ENCODE data around the gene HECTD2.

DNA sequence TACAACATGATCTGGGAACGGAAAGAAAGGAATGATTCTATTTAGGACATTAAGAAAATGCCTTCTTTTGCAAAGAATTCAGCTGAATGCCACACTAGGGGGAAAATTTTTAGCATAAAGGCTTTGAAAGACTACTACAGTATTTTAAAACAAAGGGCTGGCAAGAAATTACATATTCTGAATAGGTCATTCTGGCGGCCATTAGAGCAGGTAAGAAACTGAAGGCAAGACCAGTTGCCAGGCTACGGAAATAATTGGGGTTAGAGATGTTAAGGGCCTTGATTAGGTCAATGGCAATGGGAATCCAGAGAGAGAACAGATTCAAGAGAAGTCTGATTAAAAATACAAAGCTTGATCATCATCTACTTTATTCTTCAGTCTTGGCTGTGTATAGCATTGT lies 3.8 kb upstream of the HECTD2 start:
- TF ChIP-seq POLR2A (IDR thresholded peaks at IDR 0.05) = no peak
- no peak for TF ChIP-seq POLR2AphosphoS5 (IDR thresholded peaks at IDR 0.05)
- TF ChIP-seq, protein P1, sequence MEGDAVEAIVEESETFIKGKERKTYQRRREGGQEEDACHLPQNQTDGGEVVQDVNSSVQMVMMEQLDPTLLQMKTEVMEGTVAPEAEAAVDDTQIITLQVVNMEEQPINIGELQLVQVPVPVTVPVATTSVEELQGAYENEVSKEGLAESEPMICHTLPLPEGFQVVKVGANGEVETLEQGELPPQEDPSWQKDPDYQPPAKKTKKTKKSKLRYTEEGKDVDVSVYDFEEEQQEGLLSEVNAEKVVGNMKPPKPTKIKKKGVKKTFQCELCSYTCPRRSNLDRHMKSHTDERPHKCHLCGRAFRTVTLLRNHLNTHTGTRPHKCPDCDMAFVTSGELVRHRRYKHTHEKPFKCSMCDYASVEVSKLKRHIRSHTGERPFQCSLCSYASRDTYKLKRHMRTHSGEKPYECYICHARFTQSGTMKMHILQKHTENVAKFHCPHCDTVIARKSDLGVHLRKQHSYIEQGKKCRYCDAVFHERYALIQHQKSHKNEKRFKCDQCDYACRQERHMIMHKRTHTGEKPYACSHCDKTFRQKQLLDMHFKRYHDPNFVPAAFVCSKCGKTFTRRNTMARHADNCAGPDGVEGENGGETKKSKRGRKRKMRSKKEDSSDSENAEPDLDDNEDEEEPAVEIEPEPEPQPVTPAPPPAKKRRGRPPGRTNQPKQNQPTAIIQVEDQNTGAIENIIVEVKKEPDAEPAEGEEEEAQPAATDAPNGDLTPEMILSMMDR (IDR thresholded peaks at IDR 0.05) = no peak
- no peak for TF ChIP-seq EP300 (IDR thresholded peaks at IDR 0.05)
